Activated naive CD4-positive, alpha-beta T cell treated with anti-CD3 and anti-CD28 coated beads for 36 hours (primary cell): ENCODE data around the gene RANBP10. TPM values are rescaled to one million over a fixed set of nuclear protein-coding genes. Genes with fewer than 3 reads are reported as not detected.

Source experiments
- CTCF ChIA-PET: fragments of 350-600 bp; sonication (Branson Sonifier 250); formaldehyde crosslinking; loops from one replicate; lab custom pipeline; 2021; ENCODE audit warnings: antibody characterized with exemption; lab: Charles Lee
- DNase-seq: peaks from one replicate; pipeline ENCODE4 v3.0.0-alpha.2; 2020
- H3K27ac Mint-ChIP-seq: one replicate; pipeline ENCODE4 v1.8.0; 2021; ENCODE audit warnings: mild to moderate bottlenecking, mixed read lengths
- H3K27me3 Mint-ChIP-seq: one replicate; pipeline ENCODE4 v1.8.0; 2021; ENCODE audit warnings: low read depth, mixed read lengths
- H3K36me3 Mint-ChIP-seq: one replicate; pipeline ENCODE4 v1.8.0; 2021; ENCODE audit warnings: low read depth, mixed read lengths
- H3K4me1 Mint-ChIP-seq: one replicate; pipeline ENCODE4 v1.8.0; 2021; ENCODE audit warnings: low read depth, mixed read lengths
- H3K4me3 Mint-ChIP-seq: one replicate; pipeline ENCODE4 v1.8.0; 2021; ENCODE audit warnings: mild to moderate bottlenecking, moderate library complexity, mixed read lengths
- H3K9me3 Mint-ChIP-seq: one replicate; pipeline ENCODE4 v1.8.0; 2021; ENCODE audit warnings: mixed read lengths
- intact Hi-C: fragments of 100-400 bp; cut with micrococcal nuclease; formaldehyde crosslinking; loops from one replicate; pipeline ENCODE4 v1.15.1; 2023
- total RNA-seq, 2 experiments: library from RNA; stranded (reverse); gene quantifications; one replicate each; pipeline ENCODE4 v1.2.3, GENCODE V29; 2021

Gene RANBP10
- total RNA-seq, 2 experiments from 2014 or later = 12.4 to 16.1 TPM

DNA sequence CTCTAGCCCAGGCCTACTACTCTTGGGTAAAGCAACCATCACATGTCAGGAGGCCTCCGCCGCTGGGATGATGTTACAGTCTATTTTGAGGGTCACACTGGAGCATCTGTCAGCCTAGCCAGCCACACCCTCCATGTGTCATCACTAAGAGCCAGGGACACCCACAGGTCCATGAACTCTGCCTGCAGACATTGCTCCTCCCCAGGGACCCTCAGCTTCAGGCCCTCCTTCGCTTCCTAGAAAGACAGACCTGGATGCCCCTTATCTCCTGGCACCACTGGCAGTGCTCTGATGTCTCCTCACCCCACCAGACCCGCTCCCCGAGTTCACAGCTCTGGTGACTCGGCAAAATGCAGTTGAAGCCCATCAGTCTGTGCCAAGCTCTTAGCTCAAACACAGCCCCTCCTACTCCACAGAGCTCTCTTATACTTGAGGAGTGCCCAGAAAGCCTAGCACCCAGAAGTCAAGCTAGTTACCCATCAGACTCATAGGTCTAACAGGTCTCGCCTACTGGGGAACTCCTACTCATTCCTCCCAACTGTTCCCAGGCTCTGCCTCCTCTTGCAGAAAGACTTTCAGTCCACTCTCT is 5.9 kb downstream of the RANBP10 start:
- H3K9me3 Mint-ChIP-seq = no peaks in the 10 kb centered on the region
- H3K27ac Mint-ChIP-seq = peak overlapping the region; percentile 53
- H3K4me3 Mint-ChIP-seq = no peak overlapping the region
- intact Hi-C loops = loop anchor here (10.0 kb wide), 1 partner anchor 434 kb away; the partner anchor contains the start of gene ESRP2
- CTCF ChIA-PET = interaction anchor here (1.0 to 4.7 kb wide), 2 partner anchors 15 to 128 kb away, joined by 3 to 39 read pairs; no protein-coding TSS in a partner anchor
- peaks cover 31% of the 10 kb centered on the region for H3K36me3 Mint-ChIP-seq
- H3K4me1 Mint-ChIP-seq = peaks cover 61% of the 10 kb centered on the region
- H3K27me3 Mint-ChIP-seq = no peaks in the 10 kb centered on the region
- DNase-seq = no peak

DNA sequence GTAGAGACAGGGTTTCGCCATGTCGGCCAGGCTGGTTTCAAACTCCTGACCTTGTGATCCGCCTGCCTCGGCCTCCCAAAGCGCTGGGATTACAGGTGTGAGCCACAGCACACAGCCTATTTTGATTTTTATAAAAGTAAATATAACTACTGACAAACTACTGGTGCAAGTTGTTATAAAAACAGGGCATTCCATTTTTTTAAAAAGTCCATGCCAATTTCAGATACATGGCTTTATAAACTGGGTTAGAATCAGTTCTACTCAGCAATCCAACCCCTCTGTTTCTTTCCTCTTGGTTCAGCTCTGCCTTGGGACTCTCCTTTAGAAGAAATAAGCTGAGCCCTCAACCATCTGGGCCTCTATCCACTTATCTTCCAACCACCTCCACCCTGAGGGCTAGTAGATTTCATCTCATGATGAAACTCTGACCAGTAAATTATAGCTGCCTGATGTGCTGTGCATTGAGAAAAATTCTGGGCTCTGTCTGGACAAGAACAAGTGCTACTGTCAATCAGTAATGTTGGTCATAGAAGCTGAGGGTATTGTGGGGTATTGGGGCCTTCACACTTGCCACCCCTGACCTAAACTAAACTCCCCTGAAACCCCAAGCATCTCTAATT is 10.2 kb downstream of the RANBP10 start:
- DNase-seq = no peak
- Mint-ChIP-seq H3K27ac (peak overlapping the region; percentile 1), H3K36me3 (peaks cover 9% of the 10 kb centered on the region), H3K4me1 (peaks cover 23% of the 10 kb centered on the region), H3K9me3 (no peaks in the 10 kb centered on the region), H3K27me3 (no peaks in the 10 kb centered on the region), H3K4me3 (no peak overlapping the region)
- CTCF ChIA-PET = interaction anchor here (0.7 to 1.0 kb wide), 2 partner anchors 20 to 312 kb away, joined by 3 to 4 read pairs; no protein-coding TSS in a partner anchor
- intact Hi-C loops = no loop called here

GRCh38 chr16:67790071-67790470 is 16.3 kb downstream of the RANBP10 start:
- H3K4me3 Mint-ChIP-seq = no peak overlapping the region
- peaks cover 2% of the 10 kb centered on the region for H3K36me3 Mint-ChIP-seq
- CTCF ChIA-PET = interaction anchor here (0.6 kb wide), 1 partner anchor 12 kb away, joined by 3 read pairs; no protein-coding TSS in a partner anchor
- H3K27ac Mint-ChIP-seq = peak overlapping the region; percentile 19
- peaks cover 12% of the 10 kb centered on the region for H3K4me1 Mint-ChIP-seq
- no peaks in the 10 kb centered on the region for H3K27me3 Mint-ChIP-seq
- DNase-seq = no peak
- no peaks in the 10 kb centered on the region for H3K9me3 Mint-ChIP-seq
- intact Hi-C loops = no loop called here

DNA sequence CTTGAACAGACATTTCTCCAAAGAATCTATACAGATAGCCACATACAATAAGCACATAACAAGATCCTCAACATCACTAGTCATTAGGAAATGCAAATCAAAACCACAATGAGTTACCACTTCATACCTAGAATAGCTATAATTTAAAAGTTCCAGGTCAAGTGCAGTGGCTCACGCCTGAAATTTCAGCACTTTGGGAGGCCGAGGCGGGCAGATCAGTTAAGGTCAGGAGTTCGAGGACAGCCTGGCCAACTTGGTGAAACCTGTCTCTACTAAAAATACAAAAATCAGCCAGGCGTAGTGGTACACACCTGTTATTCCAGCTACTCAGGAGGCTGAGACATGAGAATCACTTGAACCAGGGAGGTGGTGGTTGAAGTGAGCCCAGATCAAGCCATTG is 19.9 kb downstream of the RANBP10 start:
- H3K36me3 Mint-ChIP-seq = peaks cover 4% of the 10 kb centered on the region
- no peaks in the 10 kb centered on the region for H3K9me3 Mint-ChIP-seq
- no peak for DNase-seq
- peaks cover 19% of the 10 kb centered on the region for H3K4me1 Mint-ChIP-seq
- no peak overlapping the region for H3K4me3 Mint-ChIP-seq
- H3K27me3 Mint-ChIP-seq = no peaks in the 10 kb centered on the region
- intact Hi-C loops = no loop called here
- CTCF ChIA-PET = interaction anchor here (0.6 kb wide), 1 partner anchor 45 kb away, joined by 3 read pairs; no protein-coding TSS in a partner anchor
- H3K27ac Mint-ChIP-seq = no peak overlapping the region

DNA sequence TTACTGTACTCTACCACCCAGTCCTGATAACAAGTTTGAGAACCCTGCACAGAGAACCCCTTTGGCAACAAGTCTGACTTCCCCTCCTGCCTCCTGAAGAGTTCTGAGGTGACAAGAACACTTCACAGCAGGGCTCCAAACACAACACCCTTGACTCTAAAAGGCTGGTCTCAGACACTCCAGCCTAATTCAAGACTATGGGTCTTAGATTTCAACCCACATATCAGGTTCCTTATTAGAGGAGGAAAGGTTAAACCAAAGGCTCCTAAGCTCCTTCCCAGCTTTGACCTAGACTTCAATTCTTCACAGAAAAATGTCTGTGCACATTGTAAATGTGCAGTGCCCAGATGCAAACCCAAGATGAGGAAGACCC is 23.0 kb downstream of the RANBP10 start:
- H3K9me3 Mint-ChIP-seq = no peaks in the 10 kb centered on the region
- intact Hi-C loops = no loop called here
- CTCF ChIA-PET = interaction anchor here (0.6 kb wide), 1 partner anchor 127 kb away, joined by 3 read pairs; no protein-coding TSS in a partner anchor

GRCh38 chr16:67782567-67783352 is 23.6 kb downstream of the RANBP10 start:
- CTCF ChIA-PET = interaction anchor here (0.6 to 5.1 kb wide), 2 partner anchors 33 to 127 kb away, joined by 3 to 23 read pairs; no protein-coding TSS in a partner anchor
- intact Hi-C loops = no loop called here
- Mint-ChIP-seq H3K4me1 (peaks cover 34% of the 10 kb centered on the region), H3K27me3 (no peaks in the 10 kb centered on the region), H3K9me3 (no peaks in the 10 kb centered on the region), H3K4me3 (no peak overlapping the region), H3K36me3 (peaks cover 1% of the 10 kb centered on the region), H3K27ac (no peak overlapping the region)
- DNase-seq = no peak

More for the DNA sequence above, 23.0 kb downstream of the RANBP10 start:
- Mint-ChIP-seq H3K27me3 (no peaks in the 10 kb centered on the region), H3K4me1 (peaks cover 34% of the 10 kb centered on the region), H3K36me3 (peaks cover 1% of the 10 kb centered on the region), H3K4me3 (no peak overlapping the region), H3K27ac (no peak overlapping the region)
- no peak for DNase-seq

- H3K4me1 Mint-ChIP-seq = peaks cover 32% of the 10 kb centered on the region
- CTCF ChIA-PET = interaction anchor here (1.7 to 5.1 kb wide), 2 partner anchors 34 to 114 kb away, joined by 4 to 23 read pairs; no protein-coding TSS in a partner anchor
- peak overlapping the region; percentile 67 for H3K27ac Mint-ChIP-seq
- no peaks in the 10 kb centered on the region for H3K9me3 Mint-ChIP-seq
- H3K4me3 Mint-ChIP-seq = no peak overlapping the region
- peak; percentile 54 for DNase-seq
- no peaks in the 10 kb centered on the region for H3K27me3 Mint-ChIP-seq
- H3K36me3 Mint-ChIP-seq = peaks cover 1% of the 10 kb centered on the region
- intact Hi-C loops = no loop called here
Measured at GRCh38 chr16:67781565-67781921, 24.8 kb downstream of the RANBP10 start.

GRCh38 chr16:67780847-67781564 is 25.4 kb downstream of the RANBP10 start:
- Mint-ChIP-seq H3K36me3 (peaks cover 1% of the 10 kb centered on the region), H3K4me3 (no peak overlapping the region), H3K27me3 (no peaks in the 10 kb centered on the region), H3K9me3 (no peaks in the 10 kb centered on the region), H3K4me1 (peaks cover 28% of the 10 kb centered on the region), H3K27ac (peak overlapping the region; percentile 67)
- CTCF ChIA-PET = interaction anchor here (1.7 to 5.1 kb wide), 2 partner anchors 35 to 113 kb away, joined by 4 to 23 read pairs; no protein-coding TSS in a partner anchor
- DNase-seq = no peak
- intact Hi-C loops = no loop called here

DNA sequence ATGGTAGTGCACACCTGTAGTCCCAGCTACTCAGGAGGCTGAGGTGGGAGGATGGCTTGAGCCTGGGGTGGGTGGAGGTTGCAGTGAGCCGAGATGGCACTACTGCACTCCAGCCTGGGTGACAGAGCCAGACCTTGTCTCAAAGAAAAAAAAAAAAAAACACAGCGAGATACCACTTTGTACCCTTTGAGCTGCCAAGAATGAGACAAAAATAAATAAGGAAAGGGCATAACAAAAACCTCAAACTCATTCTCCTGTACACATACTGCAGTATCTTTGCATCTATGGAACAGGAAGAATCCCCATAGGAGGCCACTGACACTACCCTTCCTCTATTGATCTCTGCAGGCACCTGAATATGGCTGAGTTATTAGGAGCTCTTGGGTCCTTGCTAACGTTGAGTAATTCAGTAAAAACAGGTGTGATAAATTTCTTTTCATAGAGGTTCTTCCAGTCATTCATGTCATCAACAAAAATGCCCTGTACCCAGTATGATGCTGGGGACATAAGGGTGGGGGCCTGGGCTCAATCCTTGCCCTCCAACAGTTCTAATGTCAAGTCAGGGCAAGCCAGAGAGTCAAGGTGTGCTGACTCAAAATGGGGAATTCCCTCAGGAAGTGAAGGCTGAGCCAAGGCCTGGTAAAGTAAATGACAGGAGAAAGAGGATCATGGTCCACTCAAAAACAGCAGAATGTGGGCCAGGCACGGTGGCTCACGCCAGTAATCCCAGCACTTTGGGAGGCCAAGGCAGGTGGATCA is 26.9 kb downstream of the RANBP10 start:
- no peak overlapping the region for H3K4me3 Mint-ChIP-seq
- CTCF ChIA-PET = interaction anchor here (0.7 to 5.1 kb wide), 2 partner anchors 37 to 65 kb away, joined by 5 to 23 read pairs; no protein-coding TSS in a partner anchor
- intact Hi-C loops = no loop called here
- H3K27ac Mint-ChIP-seq = peak overlapping the region; percentile 26
- H3K36me3 Mint-ChIP-seq = peaks cover 1% of the 10 kb centered on the region
- peaks cover 28% of the 10 kb centered on the region for H3K4me1 Mint-ChIP-seq
- no peaks in the 10 kb centered on the region for H3K9me3 Mint-ChIP-seq
- no peaks in the 10 kb centered on the region for H3K27me3 Mint-ChIP-seq
- DNase-seq = peak; percentile 32

GRCh38 chr16:67775273-67775672 is 31.1 kb downstream of the RANBP10 start:
- peaks cover 11% of the 10 kb centered on the region for H3K4me1 Mint-ChIP-seq
- intact Hi-C loops = no loop called here
- no peak overlapping the region for H3K27ac Mint-ChIP-seq
- DNase-seq = no peak
- H3K4me3 Mint-ChIP-seq = no peak overlapping the region
- no peaks in the 10 kb centered on the region for H3K9me3 Mint-ChIP-seq
- peaks cover 16% of the 10 kb centered on the region for H3K36me3 Mint-ChIP-seq
- no peaks in the 10 kb centered on the region for H3K27me3 Mint-ChIP-seq
- CTCF ChIA-PET = no interaction called here

DNA sequence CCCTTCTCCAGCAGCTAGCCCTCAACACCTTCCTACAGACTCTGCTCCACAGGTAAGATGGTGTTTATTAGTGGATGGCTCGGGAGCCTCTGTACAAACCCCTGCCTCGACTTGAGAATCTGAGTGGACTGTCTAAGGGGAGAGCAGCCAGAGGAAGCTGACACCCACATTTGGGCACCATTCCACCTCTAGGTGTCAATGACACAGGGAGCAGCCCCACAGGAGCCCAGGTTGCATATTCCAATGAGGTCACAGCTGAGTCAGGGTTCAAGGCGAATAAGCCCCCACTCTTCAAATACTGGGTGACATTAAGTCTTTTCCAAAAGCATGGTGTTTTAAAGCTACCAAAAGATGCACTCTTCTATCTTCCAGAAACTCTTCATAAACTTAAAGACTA is 31.9 kb downstream of the RANBP10 start:
- no peak for DNase-seq
- H3K27me3 Mint-ChIP-seq = no peaks in the 10 kb centered on the region
- intact Hi-C loops = no loop called here
- CTCF ChIA-PET = no interaction called here
- H3K27ac Mint-ChIP-seq = no peak overlapping the region
- no peak overlapping the region for H3K4me3 Mint-ChIP-seq
- peaks cover 4% of the 10 kb centered on the region for H3K4me1 Mint-ChIP-seq
- no peaks in the 10 kb centered on the region for H3K9me3 Mint-ChIP-seq
- peaks cover 20% of the 10 kb centered on the region for H3K36me3 Mint-ChIP-seq
